Cortex of kidney (tissue), 1 donor: ENCODE measurements around the gene ZNF283.
"Not testable (repeated sequence)": the region's sequence is repeated elsewhere in the genome, so short reads cannot be mapped to it uniquely, and the experiment has no call there.

ENCODE experiments used
- DNase-seq: peaks from one replicate; lab custom pipeline; 2025; lab: John Stamatoyannopoulos, UW

ZNF283 gene

GRCh38 chr19:43848821-43849220, 21.7 kb downstream of the ZNF283 start:
- no peak for DNase-seq

- no peak for DNase-seq
These were observed 31.1 kb downstream of the ZNF283 start for GRCh38 chr19:43858174-43858573.

GRCh38 chr19:43866923-43867322, 39.8 kb downstream of the ZNF283 start:
- not testable (repeated sequence) for DNase-seq

- no peak for DNase-seq
These were observed 45.6 kb downstream of the ZNF283 start for GRCh38 chr19:43872547-43873336.

- DNase-seq, result no peak
These were observed 53.4 kb downstream of the ZNF283 start for GRCh38 chr19:43880483-43880882.

GRCh38 chr19:43883864-43884263, 56.7 kb downstream of the ZNF283 start, which contains the start of gene ZNF404:
ZNF404 (minus strand) TSS chr19:43883964.
- DNase-seq, result no peak

- DNase-seq, result no peak
These were observed 68.7 kb downstream of the ZNF283 start for GRCh38 chr19:43895727-43896308.
